ENCODE data around the gene SRGAP3. TPM values are rescaled to one million over a fixed set of nuclear protein-coding genes. Genes with fewer than 3 reads are reported as not detected.

Gene SRGAP3
- total and polyA plus RNA-seq, 3 donors from 2014 or later = 16.5 to 65.9 (median 58.5) TPM

GRCh38 chr3:9108876-9109567 is 140.4 kb downstream of the SRGAP3 start:
- Histone ChIP-seq H3K36me3 (ENCODE audit: low read depth, missing control alignments) (no peaks in the 10 kb centered on the region), H3K27ac (no peak overlapping the region), H3K27me3 (no peaks in the 10 kb centered on the region), H3K4me1 (no peaks in the 10 kb centered on the region), H3K4me3 (no peak overlapping the region), H3K9me3 (no peaks in the 10 kb centered on the region)
- TF ChIP-seq CTCF (IDR thresholded peaks at IDR 0.05) (no peak), POLR2A (IDR thresholded peaks at IDR 0.05) (no peak)
- intact Hi-C loops (cut with DNase I; ENCODE audit: low total_unique reads) = no loop called here
- 54 to 73% methylated on average over 8 of the region's 8 CpGs for WGBS, 2 donors
- DNase-seq = peak; percentile 67

- Histone ChIP-seq H3K27me3 (no peaks in the 10 kb centered on the region), H3K27ac (no peak overlapping the region), H3K36me3 (ENCODE audit: low read depth, missing control alignments) (no peaks in the 10 kb centered on the region), H3K4me3 (no peak overlapping the region), H3K9me3 (no peaks in the 10 kb centered on the region), H3K4me1 (no peaks in the 10 kb centered on the region)
- WGBS, 2 donors = 80 to 90% methylated on average over 1 of the region's 1 CpG
- intact Hi-C loops (cut with DNase I; ENCODE audit: low total_unique reads) = no loop called here
- no peak for TF ChIP-seq CTCF (IDR thresholded peaks at IDR 0.05)
- DNase-seq = no peak
Observed at GRCh38 chr3:9107738-9108137, 141.7 kb downstream of the SRGAP3 start.

GRCh38 chr3:9105421-9105820 is 144.0 kb downstream of the SRGAP3 start:
- intact Hi-C loops (cut with DNase I; ENCODE audit: low total_unique reads) = no loop called here
- Histone ChIP-seq H3K36me3 (ENCODE audit: low read depth, missing control alignments) (no peaks in the 10 kb centered on the region), H3K9me3 (no peaks in the 10 kb centered on the region), H3K27ac (no peak overlapping the region), H3K4me3 (no peak overlapping the region), H3K4me1 (no peaks in the 10 kb centered on the region), H3K27me3 (no peaks in the 10 kb centered on the region)
- DNase-seq = no peak
- TF ChIP-seq CTCF (IDR thresholded peaks at IDR 0.05) (no peak), POLR2A (IDR thresholded peaks at IDR 0.05) (no peak)
- 80 to 88% methylated on average over 1 of the region's 1 CpG for WGBS, 2 donors

GRCh38 chr3:9104121-9104520 is 145.3 kb downstream of the SRGAP3 start:
- Histone ChIP-seq H3K27me3 (no peaks in the 10 kb centered on the region), H3K27ac (no peak overlapping the region), H3K4me3 (no peak overlapping the region), H3K4me1 (no peaks in the 10 kb centered on the region), H3K9me3 (no peaks in the 10 kb centered on the region), H3K36me3 (ENCODE audit: low read depth, missing control alignments) (no peaks in the 10 kb centered on the region)
- no peak for DNase-seq
- no peak for TF ChIP-seq POLR2A (IDR thresholded peaks at IDR 0.05)
- TF ChIP-seq CTCF (IDR thresholded peaks at IDR 0.05) = no peak
- intact Hi-C loops (cut with DNase I; ENCODE audit: low total_unique reads) = no loop called here
- 95 to 96% methylated on average over 4 of the region's 4 CpGs for WGBS, 2 donors

All from testis (tissue), 3 donors.